Liver (tissue), 9 donors: ENCODE measurements around the gene FCN1. TPM values are rescaled to one million over a fixed set of nuclear protein-coding genes. Genes with fewer than 3 reads are reported as not detected.

ENCODE experiments used
- DNase-seq: peaks from one replicate; pipeline ENCODE4 v3.0.0-alpha.2; 2017; ENCODE audit warnings: low spot score
- H3K27ac ChIP-seq, 2 donors: one replicate each; pipeline ENCODE4 v1.7.0; 2013; ENCODE audit warnings: inconsistent platforms in 2 of 2, low read length in 2 of 2, control low read depth in 1 of 2, low read depth in 1 of 2, mild to moderate bottlenecking in 1 of 2
- H3K27me3 ChIP-seq, 4 donors: one replicate each; pipeline versions ENCODE4 v1.6.1 to v1.7.0; 2013; ENCODE audit warnings: low read length in 3 of 4, inconsistent platforms in 1 of 4, mild to moderate bottlenecking in 1 of 4, moderate library complexity in 1 of 4; ENCODE audit not compliant: control insufficient read depth in 4 of 4, insufficient read depth in 4 of 4
- H3K36me3 ChIP-seq, 4 donors: one replicate each; pipeline versions ENCODE4 v1.6.1 to v1.7.0; 2013; ENCODE audit warnings: low read length in 3 of 4, mild to moderate bottlenecking in 3 of 4, low read depth in 1 of 4, moderate library complexity in 1 of 4; ENCODE audit not compliant: control insufficient read depth in 4 of 4, insufficient read depth in 3 of 4
- H3K4me1 ChIP-seq, 4 donors: one replicate each; pipeline versions ENCODE4 v1.6.1 to v1.7.0; 2013; ENCODE audit warnings: low read length in 3 of 4, mild to moderate bottlenecking in 3 of 4, moderate library complexity in 1 of 4; ENCODE audit not compliant: control insufficient read depth in 4 of 4, insufficient read depth in 4 of 4
- H3K4me3 ChIP-seq, 3 donors: one replicate each; pipeline versions ENCODE4 v1.6.1 to v1.7.0; 2013; ENCODE audit warnings: low read length in 3 of 3, control low read depth in 1 of 3, low read depth in 1 of 3, mild to moderate bottlenecking in 1 of 3
- H3K9ac ChIP-seq, 2 donors: one replicate each; pipeline ENCODE4 v1.7.0; 2013; ENCODE audit warnings: low read length in 2 of 2, mild to moderate bottlenecking in 2 of 2, moderate library complexity in 2 of 2, control low read depth in 1 of 2, low read depth in 1 of 2
- H3K9me3 ChIP-seq, 4 donors: one replicate each; pipeline versions ENCODE4 v1.6.1 to v1.7.0; 2013; ENCODE audit warnings: low read length in 3 of 4; ENCODE audit not compliant: control insufficient read depth in 4 of 4
- CTCF ChIP-seq: fragments of 150-350 bp; IDR thresholded peaks from 2 replicates; pipeline ENCODE4 v1.5.1; 2017; ENCODE audit warnings: improper control_type of control experiment, low read depth, low read length; ENCODE audit not compliant: missing input control
- EGR1 ChIP-seq, 2 donors: IDR thresholded peaks; 2 replicates each; pipeline ENCODE4 v1.6.1; 2016 to 2018; ENCODE audit warnings: antibody characterized with exemption in 2 of 2, low read depth in 2 of 2
- FOXA1 ChIP-seq: IDR thresholded peaks from 2 replicates; pipeline ENCODE4 v1.6.1; 2016; ENCODE audit warnings: antibody characterized with exemption
- FOXA2 ChIP-seq: IDR thresholded peaks from 2 replicates; pipeline ENCODE4 v1.6.1; 2016; ENCODE audit warnings: antibody characterized with exemption
- GABPA ChIP-seq, 2 donors: IDR thresholded peaks in 1 of 2; conservative IDR thresholded peaks in 1 of 2; 2 replicates each; pipeline ENCODE4 v1.6.1; 2016; ENCODE audit warnings: antibody characterized with exemption in 2 of 2, mild to moderate bottlenecking in 1 of 2, moderate library complexity in 1 of 2
- HNF4A ChIP-seq, 2 donors: conservative IDR thresholded peaks; 2 replicates each; pipeline ENCODE4 v1.6.1; 2016; ENCODE audit warnings: antibody characterized with exemption in 2 of 2, mild to moderate bottlenecking in 2 of 2
- HNF4G ChIP-seq: IDR thresholded peaks from 2 replicates; pipeline ENCODE4 v1.6.1; 2016; ENCODE audit warnings: antibody characterized with exemption
- JUND ChIP-seq, 2 donors: IDR thresholded peaks; 2 replicates each; pipeline ENCODE4 v1.6.1; 2016; ENCODE audit warnings: antibody characterized with exemption in 2 of 2
- MAX ChIP-seq: IDR thresholded peaks from 2 replicates; pipeline ENCODE4 v1.6.1; 2016; ENCODE audit warnings: antibody characterized with exemption
- NR2F2 ChIP-seq: IDR thresholded peaks from 2 replicates; pipeline ENCODE4 v1.6.1; 2016; ENCODE audit warnings: antibody characterized with exemption
- RAD21 ChIP-seq, 2 donors: IDR thresholded peaks; 2 replicates each; pipeline ENCODE4 v1.6.1; 2016; ENCODE audit warnings: antibody characterized with exemption in 2 of 2, mild to moderate bottlenecking in 2 of 2
- RXRA ChIP-seq, 2 donors: IDR thresholded peaks; 2 replicates each; pipeline ENCODE4 v1.6.1; 2017 to 2018; ENCODE audit warnings: antibody characterized with exemption in 2 of 2, mild to moderate bottlenecking in 1 of 2
- SP1 ChIP-seq: IDR thresholded peaks from 2 replicates; pipeline ENCODE4 v1.6.1; 2018; ENCODE audit warnings: antibody characterized with exemption, mild to moderate bottlenecking
- TAF1 ChIP-seq: conservative IDR thresholded peaks from 2 replicates; pipeline ENCODE4 v1.6.1; 2016; ENCODE audit warnings: antibody characterized with exemption, mild to moderate bottlenecking
- YY1 ChIP-seq: IDR thresholded peaks from 2 replicates; pipeline ENCODE4 v1.6.1; 2016; ENCODE audit warnings: antibody characterized with exemption, mild to moderate bottlenecking
- WGBS: extraction: QIAGEN DNeasy Blood & Tissue Kit; methylation state at CpG from one replicate; pipeline ENCODE4 v1.1.7; 2013; 5-methylcytosine and 5-hydroxymethylcytosine counted together
- polyA plus RNA-seq, 2 donors: library from polyadenylated mRNA; stranded (reverse) in 1 of 2; unstranded in 1 of 2; fragments of 200-250 nt in 1 of 2; fragments of >200 nt in 1 of 2; fragmentation: Nextera tagmentation in 1 of 2; extraction: Ambion mirVana in 1 of 2; gene quantifications; one replicate each; pipeline versions ENCODE4 v1.2.1 to v1.2.3, GENCODE V29; 2013 to 2015
- total RNA-seq, 2 donors: library from RNA; depleted of rRNA; stranded (reverse); fragments of >200 nt; gene quantifications; one replicate each; pipeline ENCODE4 v1.2.3, GENCODE V29; 2014
- TF ChIP-seq, protein P1 (sequence below): IDR thresholded peaks from 2 replicates; pipeline ENCODE4 v1.6.1; 2016; ENCODE audit warnings: antibody characterized with exemption
- TF ChIP-seq, protein P2 (sequence below): IDR thresholded peaks from 2 replicates; pipeline ENCODE4 v1.6.1; 2016; ENCODE audit warnings: antibody characterized with exemption
- TF ChIP-seq, protein P3 (sequence below): IDR thresholded peaks from 2 replicates; pipeline ENCODE4 v1.6.1; 2016; ENCODE audit warnings: antibody characterized with exemption, mild to moderate bottlenecking
- donor health status: healthy.
- donor health status: healthy.
- donor health status: healthy.
- donor health status: healthy.
- donor health status: healthy.

FCN1 gene
- total and polyA plus RNA-seq, 4 donors, result 0.97 to 15.0 (median 5.4) TPM

DNA sequence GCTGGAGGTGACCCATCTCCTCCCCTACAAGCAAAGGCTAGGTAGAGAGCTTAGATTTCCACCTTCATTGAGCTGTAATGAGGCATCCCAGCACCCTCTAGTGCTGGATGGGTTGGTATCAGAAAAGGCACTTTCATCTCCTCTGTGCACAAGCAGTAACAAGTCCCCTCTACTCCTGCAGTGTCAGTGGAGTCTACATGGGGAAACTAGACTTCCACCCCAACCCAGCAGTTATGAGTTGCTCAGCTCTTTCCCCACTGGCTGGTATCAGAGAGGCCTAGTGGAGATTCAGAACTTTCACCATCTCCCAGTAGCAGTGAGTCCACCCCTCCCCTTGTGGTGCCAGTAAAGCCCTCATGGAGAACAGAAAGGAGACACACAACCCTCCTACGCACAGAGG lies 17.9 kb downstream of the FCN1 start:
- Histone ChIP-seq H3K4me3 (no peak overlapping the region), H3K9me3 (peaks cover 0 to 8% (median 2%) of the 10 kb centered on the region in 4 donors), H3K27me3 (no peaks in the 10 kb centered on the region), H3K27ac (no peak overlapping the region), H3K9ac (no peak overlapping the region), H3K4me1 (no peaks in the 10 kb centered on the region), H3K36me3 (no peaks in the 10 kb centered on the region)
- WGBS, result 82% methylated on average over 1 of the region's 1 CpG
- no peak for DNase-seq
- TF ChIP-seq EGR1 (IDR thresholded peaks at IDR 0.05; ENCODE audit: low read depth in 2 of 2) (no peak), FOXA2 (no peak), FOXA1 (no peak), TAF1 (no peak), RAD21 (IDR thresholded peaks at IDR 0.05) (no peak), CTCF (no peak), SP1 (no peak), HNF4G (no peak), HNF4A (conservative IDR thresholded peaks at IDR 0.05) (no peak), NR2F2 (no peak), GABPA (IDR thresholded peaks at IDR 0.05 in 1 of 2, conservative IDR thresholded peaks at IDR 0.05 in 1 of 2) (no peak)
- TF ChIP-seq, protein P1, sequence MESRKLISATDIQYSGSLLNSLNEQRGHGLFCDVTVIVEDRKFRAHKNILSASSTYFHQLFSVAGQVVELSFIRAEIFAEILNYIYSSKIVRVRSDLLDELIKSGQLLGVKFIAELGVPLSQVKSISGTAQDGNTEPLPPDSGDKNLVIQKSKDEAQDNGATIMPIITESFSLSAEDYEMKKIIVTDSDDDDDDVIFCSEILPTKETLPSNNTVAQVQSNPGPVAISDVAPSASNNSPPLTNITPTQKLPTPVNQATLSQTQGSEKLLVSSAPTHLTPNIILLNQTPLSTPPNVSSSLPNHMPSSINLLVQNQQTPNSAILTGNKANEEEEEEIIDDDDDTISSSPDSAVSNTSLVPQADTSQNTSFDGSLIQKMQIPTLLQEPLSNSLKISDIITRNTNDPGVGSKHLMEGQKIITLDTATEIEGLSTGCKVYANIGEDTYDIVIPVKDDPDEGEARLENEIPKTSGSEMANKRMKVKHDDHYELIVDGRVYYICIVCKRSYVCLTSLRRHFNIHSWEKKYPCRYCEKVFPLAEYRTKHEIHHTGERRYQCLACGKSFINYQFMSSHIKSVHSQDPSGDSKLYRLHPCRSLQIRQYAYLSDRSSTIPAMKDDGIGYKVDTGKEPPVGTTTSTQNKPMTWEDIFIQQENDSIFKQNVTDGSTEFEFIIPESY, result no peak
- TF ChIP-seq, protein P2, sequence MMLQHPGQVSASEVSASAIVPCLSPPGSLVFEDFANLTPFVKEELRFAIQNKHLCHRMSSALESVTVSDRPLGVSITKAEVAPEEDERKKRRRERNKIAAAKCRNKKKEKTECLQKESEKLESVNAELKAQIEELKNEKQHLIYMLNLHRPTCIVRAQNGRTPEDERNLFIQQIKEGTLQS, result no peak
- TF ChIP-seq, protein P3, sequence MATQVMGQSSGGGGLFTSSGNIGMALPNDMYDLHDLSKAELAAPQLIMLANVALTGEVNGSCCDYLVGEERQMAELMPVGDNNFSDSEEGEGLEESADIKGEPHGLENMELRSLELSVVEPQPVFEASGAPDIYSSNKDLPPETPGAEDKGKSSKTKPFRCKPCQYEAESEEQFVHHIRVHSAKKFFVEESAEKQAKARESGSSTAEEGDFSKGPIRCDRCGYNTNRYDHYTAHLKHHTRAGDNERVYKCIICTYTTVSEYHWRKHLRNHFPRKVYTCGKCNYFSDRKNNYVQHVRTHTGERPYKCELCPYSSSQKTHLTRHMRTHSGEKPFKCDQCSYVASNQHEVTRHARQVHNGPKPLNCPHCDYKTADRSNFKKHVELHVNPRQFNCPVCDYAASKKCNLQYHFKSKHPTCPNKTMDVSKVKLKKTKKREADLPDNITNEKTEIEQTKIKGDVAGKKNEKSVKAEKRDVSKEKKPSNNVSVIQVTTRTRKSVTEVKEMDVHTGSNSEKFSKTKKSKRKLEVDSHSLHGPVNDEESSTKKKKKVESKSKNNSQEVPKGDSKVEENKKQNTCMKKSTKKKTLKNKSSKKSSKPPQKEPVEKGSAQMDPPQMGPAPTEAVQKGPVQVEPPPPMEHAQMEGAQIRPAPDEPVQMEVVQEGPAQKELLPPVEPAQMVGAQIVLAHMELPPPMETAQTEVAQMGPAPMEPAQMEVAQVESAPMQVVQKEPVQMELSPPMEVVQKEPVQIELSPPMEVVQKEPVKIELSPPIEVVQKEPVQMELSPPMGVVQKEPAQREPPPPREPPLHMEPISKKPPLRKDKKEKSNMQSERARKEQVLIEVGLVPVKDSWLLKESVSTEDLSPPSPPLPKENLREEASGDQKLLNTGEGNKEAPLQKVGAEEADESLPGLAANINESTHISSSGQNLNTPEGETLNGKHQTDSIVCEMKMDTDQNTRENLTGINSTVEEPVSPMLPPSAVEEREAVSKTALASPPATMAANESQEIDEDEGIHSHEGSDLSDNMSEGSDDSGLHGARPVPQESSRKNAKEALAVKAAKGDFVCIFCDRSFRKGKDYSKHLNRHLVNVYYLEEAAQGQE, result no peak

- Histone ChIP-seq H3K4me3 (no peak overlapping the region), H3K27me3 (no peaks in the 10 kb centered on the region), H3K9ac (no peak overlapping the region), H3K27ac (no peak overlapping the region), H3K4me1 (no peaks in the 10 kb centered on the region), H3K36me3 (no peaks in the 10 kb centered on the region), H3K9me3 (peaks cover 0 to 9% (median 2%) of the 10 kb centered on the region in 4 donors)
- TF ChIP-seq, protein P2, result no peak
- TF ChIP-seq MAX (no peak), JUND (IDR thresholded peaks at IDR 0.05) (no peak), RAD21 (IDR thresholded peaks at IDR 0.05) (no peak), YY1 (no peak), HNF4G (no peak), CTCF (no peak), FOXA1 (no peak), RXRA (IDR thresholded peaks at IDR 0.05) (no peak)
- no peak for DNase-seq
- WGBS, result 50% methylated on average over 3 of the region's 3 CpGs
Observed at GRCh38 chr9:134899168-134899567, 18.5 kb downstream of the FCN1 start.
